HG03439 (cell line): Measurements from ENCODE around the gene THRB.
"Not testable (repeated sequence)": the region's sequence is repeated elsewhere in the genome, so short reads cannot be mapped to it uniquely, and the experiment has no call there.

Experiments
- ATAC-seq: cut with Tn5 transposase; IDR thresholded peaks from one replicate; pipeline ENCODE4 v1.9.1; 2021; ENCODE audit warnings: mild to moderate bottlenecking, moderate library complexity; ENCODE audit not compliant: unreplicated experiment

The THRB gene

DNA sequence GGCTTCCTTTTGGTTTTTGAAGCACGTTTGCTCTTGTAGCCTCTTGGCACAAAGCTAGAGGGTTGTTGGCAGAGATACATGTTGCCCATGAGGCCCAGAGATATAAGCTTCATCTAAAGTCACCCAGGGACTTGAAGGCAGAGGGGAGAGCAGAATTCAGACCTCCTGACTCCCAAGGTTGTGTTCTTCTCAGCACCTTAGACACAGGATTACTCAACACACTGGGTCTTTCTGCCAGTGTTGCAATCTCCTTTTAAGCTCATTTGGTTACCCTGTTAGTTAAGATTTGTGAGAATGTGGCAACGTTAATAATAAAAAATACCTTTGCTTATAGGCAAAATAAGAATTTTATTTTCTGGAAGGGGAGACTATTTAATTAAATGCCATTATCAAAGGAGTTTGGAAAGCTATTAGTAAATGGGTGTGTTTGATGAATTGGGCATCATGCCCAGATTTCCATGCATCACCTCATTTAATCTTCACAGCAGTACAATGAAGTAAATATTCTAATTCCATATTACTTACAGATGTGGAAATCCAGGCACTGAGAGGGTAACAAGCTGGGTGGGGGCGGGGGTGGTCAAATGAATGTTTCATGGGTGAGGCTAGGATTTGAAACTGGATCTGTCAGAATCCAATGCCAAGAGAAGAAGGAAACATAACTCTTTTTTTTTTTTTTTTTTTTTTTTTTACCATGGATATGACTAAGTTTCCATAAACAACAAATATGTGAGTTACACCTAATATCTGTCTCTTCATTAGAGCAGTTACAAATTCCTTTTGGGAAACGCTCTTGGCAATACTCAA, 366.2 kb downstream of the THRB start:
- no peak for ATAC-seq

DNA sequence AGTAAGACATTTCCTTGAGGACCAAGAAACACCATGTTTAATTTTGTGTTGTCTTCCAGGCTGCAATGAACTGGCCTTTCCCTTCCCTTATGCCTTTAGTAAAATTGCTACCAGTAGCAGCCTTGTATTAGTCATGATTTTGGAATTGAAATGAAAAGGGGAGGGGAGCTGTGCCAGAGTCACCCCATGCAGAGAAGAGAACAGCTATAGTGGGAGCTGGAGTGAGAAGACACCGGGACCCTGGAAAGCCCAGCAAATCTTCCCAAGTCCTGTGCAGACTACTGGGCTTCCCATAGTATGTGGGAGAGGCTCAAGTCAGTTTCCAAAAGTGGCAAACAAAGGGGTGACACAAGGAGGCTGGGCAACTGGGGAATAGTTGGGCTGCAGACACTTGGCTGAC, 371.1 kb downstream of the THRB start:
- no peak for ATAC-seq

DNA sequence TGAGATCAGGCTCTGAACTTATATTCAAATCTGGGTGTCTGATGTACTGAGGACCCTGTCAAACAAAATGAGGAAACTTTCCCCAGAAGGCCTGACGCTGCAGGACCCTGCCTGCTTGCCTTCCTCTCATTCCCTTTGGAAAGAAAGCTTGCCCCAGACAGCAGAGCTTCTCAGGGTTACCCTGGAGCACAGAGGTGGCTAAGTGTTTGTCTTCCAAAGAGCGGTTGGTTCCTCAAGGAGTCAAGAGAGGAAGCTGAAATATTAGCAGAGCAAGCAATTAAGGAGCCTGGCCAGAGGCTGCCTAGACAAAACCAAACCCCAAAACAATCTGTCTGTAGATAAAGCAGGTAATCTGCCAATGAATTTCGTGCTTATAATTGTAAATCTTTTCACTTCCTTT, 374.2 kb downstream of the THRB start:
- no peak for ATAC-seq

GRCh38 chr3:24119321-24119751, 375.3 kb downstream of the THRB start:
- no peak for ATAC-seq

- ATAC-seq: no peak
These were observed 377.1 kb downstream of the THRB start for GRCh38 chr3:24117508-24117907.

- no peak for ATAC-seq
These were observed 382.9 kb downstream of the THRB start for GRCh38 chr3:24111711-24112110.

- ATAC-seq: no peak
These were observed 384.6 kb downstream of the THRB start for GRCh38 chr3:24110051-24110450.

DNA sequence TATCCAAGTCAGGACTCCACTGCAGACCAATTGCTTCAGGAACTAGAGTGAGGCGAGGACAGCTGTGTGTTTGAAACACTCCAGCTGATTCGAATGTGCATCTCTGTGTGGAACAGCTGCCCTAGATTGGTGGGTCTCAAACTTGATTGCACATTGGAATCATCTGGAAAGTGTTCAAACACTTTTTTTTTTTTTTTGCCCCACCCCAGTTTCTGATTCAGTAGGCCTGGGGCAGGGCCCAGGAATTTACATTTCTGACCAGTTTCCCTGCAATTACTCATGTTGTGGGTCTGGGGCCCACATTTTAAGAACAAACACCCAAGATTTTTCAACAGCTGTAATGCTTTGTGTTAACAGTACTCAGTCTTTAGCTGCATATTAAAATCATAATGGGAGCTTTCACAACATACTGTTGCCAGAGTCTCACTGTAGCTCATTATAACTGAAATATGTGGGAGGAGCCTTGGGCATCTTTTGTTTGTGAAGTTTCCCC, 392.9 kb downstream of the THRB start:
- ATAC-seq: no peak

DNA sequence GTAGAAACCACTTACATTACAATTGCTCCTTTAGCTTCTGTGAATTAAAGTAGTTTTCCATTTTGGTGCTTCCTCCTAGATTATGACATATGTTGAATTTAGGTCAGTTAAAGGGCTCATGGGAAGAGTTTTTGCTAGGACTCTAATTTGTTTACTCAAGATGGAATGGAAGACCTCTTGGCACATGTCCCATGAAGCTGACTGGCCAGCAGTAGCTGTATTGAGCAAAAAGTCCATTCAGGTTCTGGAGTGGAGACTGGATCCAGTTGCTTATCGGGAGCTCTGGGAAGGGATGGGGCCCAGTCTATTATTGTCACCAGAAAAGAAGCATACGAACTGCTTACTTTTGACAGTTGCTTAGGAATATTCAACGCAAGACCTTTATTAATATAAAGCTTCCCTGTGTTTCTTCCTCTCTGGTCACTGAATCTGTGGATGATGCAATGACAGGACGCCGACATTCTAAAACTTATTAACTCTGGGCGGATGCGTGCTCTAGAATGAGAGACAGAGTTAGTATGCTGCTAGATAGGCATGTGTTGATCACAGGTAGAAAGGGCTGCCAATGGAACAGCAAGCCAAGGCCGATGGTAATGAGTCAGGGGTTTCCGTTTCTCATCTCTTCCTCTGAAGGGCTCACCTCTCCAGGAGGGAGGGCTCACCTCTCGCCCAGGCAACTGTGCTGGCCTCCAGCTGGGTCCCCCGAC, 393.8 kb downstream of the THRB start:
- ATAC-seq: no peak

DNA sequence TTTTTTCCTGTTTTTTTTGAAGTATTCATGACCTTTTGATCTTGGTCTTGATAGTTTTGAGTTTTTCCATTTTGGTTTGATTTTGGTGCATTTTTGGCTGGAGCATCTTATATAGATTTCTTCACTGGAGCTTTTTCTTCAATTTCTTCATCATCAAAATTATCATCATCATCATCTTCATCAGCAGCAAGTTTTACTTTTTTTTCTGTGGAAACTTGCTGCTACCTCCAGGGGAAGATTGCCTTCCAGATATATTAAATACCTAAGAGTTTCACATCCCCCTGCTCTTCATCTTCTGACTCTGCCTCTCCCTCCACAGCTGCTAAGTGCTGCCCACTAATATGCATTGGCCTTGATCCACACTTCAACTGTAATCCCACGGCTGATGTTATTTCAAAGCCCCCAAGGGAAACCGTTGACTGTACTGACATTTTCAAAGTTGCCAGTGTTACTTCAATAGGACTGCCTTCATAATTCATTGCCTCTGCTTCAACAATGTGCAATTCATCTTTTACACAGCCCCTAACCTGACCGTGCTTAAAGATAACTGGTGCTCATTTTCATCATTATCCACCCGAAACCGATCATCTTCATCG, 397.9 kb downstream of the THRB start:
- ATAC-seq: no peak

DNA sequence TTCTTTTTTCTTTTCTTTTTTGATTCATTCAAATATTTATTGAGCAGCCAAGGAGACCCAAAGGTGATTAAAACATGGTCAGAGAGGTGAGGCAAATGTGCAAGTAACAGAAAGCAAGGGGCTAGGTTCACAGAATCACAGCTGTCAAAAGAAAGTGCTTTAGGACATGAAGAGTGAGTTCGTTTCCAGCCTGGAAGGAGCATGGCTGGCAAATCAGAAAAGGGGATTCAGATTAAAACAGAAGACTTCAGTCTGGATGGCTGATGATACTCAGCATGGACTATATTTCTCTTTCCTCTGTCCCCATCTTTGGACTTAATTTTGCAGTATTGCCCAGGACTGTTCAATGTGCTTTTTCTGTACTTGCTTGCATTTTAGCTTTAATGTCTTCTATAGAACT, 398.4 kb downstream of the THRB start:
- no peak for ATAC-seq

GRCh38 chr3:24094818-24095217, 399.8 kb downstream of the THRB start:
- ATAC-seq: not testable (repeated sequence)

GRCh38 chr3:24088782-24089181, 405.9 kb downstream of the THRB start:
- peak; percentile 75 for ATAC-seq

DNA sequence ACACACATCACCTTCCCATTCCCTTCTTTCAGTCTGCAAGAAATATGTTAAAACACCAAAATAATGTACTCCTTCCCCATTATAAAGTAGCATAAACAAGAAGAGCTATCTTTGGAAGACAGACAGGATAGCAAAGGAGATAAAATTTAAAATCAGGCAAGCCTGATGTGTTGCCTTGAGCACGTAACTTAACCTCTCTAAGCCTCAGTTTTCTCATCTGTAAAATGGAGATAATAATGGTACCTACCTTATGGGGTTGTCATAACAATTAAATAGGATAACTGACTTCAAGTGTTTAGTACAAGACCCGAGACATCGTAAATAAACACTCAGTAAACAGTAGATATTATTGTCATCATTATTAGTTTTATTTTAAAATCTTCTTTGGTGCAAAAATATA, 407.2 kb downstream of the THRB start:
- no peak for ATAC-seq

- no peak for ATAC-seq
These were observed 407.8 kb downstream of the THRB start for GRCh38 chr3:24086617-24087404.

DNA sequence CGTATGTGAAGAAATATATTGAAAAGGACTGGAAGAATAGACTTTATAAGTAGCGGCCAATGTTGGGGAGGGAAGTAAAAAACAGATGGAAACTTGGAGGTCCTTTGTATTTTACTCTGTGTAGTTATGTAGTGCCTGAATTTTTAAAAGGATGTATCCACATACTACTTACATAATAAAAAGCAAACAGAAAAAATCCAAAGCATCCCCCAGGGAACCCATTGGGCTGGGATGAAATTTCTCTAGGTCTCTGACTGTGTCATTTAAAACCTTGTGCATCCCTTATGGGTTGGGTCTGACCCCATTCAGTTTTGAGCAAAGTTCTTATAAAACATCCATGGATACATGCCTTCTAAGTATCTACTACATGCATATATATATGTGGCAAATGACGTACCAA, 408.4 kb downstream of the THRB start:
- ATAC-seq: no peak

DNA sequence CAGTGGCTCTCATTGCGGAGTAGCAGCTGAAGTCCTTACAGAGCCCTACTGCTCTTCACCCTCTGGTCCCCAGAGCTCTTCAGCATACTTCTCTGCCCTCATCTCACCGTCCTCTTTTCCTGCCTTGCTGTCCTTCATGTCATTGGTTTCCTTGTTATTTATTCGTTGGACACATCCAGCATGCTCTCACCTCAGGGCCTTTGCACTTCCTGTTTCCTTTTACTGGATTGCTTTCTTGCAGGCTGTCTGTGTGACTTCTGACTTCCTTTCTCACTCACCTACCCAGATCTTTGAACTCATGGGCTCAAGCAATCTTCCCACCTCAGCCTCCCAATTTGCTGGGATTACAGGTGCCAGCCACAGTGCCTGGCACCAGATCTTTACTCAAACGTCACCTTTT, 422.5 kb downstream of the THRB start:
- ATAC-seq: no peak

GRCh38 chr3:24069045-24069444, 425.6 kb downstream of the THRB start:
- ATAC-seq: no peak

GRCh38 chr3:24067483-24067882, 427.2 kb downstream of the THRB start:
- ATAC-seq: no peak
